ENCODE measurements around the gene MBNL2.

GRCh38 chr13:97376981-97377380 is 154.8 kb downstream of the MBNL2 start:
- TF ChIP-seq CTCF (IDR thresholded peaks at IDR 0.05; ENCODE audit: insufficient read depth, low read length, poor library complexity, severe bottlenecking) (no peak), EZH2phosphoT487 (conservative IDR thresholded peaks at IDR 0.05; ENCODE audit: low read length) (no peak)
